ENCODE data around the gene TBK1.

TBK1 gene

DNA sequence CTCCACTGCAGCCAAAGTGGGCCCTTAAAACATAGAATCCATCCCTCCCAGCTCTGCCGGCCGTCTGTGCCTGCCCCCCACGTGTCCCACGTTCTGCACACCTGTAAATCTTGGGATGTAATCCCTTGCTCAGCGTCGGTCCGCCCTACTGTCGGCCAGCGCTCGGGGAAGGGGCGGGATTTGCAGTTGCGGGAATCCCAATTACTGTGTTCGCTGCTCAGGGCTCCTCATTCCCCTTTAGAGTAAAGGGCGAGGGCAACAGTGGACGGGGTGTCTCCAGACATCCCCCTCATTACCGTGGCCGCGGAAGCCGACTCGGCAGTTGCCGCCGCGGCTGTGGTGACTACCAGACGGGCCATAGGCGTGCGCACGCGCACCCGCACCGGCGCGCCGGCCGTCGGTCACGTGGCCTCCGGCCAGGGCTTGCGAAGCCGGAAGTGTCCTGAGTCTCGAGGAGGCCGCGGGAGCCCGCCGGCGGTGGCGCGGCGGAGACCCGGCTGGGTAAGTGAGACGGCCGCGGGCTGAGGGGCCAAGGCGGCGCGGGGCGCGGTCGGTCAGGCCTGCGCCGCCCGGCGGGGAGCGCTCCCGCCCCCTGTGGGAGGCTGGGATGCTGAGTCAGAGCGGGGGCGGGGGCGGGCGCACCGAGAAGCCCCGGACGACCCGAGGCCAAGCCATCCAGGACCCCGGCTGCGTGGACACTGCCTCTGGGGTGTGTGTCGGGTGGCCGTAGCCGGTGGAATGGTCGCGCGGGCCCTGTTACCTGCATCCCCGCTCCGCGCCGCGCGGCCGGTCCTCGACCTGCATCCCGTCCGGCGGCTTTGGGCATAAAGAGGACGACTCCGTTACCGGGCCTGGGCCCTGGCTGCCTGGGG is at the start of gene TBK1:
Gene TBK1 (plus strand): TSS at position 434 of the 872 bp plus-strand sequence. CDS start 3,751 bp downstream, outside the sequence.
- peak; percentile 60 to 64 for DNase-seq (ENCODE audit: extremely low read depth in 1 of 2, low read depth in 1 of 2)

DNA sequence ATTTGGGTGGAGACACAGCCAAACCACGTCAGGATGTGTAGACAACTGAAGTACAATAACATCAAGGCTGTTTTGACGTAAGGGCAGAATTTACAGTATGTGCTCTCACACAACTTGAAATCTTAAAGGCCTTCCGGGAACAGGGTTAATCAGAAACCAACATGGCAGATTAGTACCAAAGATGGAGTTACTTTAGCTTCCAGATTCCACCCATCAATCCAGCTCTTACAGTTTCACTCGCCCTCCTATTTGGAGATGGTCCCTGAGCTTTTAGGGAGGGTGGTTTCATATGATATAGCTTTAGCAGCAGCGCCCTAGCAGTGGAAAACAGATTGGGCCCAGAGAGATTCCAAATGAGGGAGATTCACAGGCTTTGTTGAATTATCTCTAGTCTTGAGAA is 49.7 kb upstream of the TBK1 start:
- no peak for DNase-seq (ENCODE audit: extremely low read depth in 1 of 2, low read depth in 1 of 2)

DNA sequence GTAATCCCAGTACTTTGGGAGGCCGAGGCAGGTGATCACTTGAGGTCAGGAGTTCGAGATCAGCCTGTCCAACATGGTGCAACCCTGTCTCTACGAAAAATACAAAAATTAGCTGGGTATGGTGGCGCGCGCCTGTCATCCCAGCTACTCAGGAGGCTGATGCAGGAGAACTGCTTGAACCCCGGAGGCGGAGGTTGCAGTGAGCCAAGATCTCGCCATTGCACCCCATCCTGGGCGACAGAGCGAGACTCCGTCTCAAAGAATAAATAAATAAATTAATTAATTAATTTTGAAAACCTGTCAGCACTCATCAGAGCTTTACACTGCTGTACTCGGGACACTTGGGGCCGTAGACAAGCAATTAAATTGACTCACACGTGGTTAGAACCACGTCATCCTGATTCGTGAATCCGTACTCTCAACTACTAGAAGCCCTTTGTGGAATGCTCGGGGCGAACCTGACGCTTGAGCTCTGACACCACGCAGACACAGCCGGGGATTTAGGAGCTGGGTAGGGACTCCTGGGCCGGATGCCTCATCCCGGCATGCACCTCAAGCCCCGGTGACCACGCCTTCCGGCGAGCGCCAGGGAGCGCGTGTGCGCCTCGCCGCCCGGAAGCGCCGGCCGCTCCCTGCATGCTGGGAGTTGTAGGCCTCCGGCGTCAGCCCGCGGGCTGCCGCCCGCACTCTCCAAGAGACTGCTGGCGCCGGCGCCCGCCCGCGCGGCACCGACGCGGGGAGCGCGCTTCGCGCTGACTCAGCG is 48.0 kb upstream of the TBK1 start, which contains the start of gene XPOT:
Gene XPOT (plus strand): TSS at position 686 of the 763 bp plus-strand sequence. CDS start 5,644 bp downstream, outside the sequence.
- peak; percentile 90 to 94 for DNase-seq (ENCODE audit: extremely low read depth in 1 of 2, low read depth in 1 of 2)

DNA sequence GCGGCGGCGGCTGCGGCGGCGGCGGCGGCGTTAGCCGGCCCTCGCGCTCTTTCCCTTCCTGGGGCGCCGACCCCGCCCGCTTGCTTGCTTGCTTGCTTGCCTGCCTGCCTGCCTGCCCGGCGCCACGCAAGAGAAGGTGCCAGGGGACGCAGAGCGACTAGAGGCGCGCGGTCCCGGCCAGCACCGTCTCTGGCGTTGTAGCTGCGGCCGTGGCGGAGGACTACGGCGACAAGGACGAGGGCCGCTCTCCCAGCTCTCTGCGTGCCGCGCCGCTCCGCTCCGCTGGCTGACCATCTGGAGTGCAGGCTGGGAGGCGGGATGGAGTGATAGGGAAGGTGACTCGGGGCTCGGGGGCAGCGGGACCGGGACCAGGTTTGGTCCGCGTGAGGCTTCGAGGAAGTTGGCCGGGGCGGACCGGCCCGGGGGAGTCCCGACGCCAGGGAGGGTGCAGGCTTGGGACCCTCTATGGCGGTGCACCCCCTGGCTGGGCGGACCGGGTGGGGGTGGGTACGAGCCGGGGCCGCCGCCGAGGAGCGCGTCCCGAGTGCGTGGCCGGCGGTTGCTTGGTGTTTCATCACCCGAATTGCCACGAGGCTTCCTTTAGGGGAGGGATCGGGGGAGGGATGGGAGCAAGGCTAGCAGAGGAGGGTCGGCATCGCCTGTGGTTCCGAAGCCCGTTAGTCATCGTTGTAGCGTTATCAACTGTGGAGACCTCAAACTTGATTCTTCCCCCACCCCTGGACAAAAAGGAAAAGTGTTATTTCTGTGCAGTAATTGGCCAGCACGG is 47.3 kb upstream of the TBK1 start:
- DNase-seq (ENCODE audit: extremely low read depth in 1 of 2, low read depth in 1 of 2): peak; percentile 59 to 65

DNA sequence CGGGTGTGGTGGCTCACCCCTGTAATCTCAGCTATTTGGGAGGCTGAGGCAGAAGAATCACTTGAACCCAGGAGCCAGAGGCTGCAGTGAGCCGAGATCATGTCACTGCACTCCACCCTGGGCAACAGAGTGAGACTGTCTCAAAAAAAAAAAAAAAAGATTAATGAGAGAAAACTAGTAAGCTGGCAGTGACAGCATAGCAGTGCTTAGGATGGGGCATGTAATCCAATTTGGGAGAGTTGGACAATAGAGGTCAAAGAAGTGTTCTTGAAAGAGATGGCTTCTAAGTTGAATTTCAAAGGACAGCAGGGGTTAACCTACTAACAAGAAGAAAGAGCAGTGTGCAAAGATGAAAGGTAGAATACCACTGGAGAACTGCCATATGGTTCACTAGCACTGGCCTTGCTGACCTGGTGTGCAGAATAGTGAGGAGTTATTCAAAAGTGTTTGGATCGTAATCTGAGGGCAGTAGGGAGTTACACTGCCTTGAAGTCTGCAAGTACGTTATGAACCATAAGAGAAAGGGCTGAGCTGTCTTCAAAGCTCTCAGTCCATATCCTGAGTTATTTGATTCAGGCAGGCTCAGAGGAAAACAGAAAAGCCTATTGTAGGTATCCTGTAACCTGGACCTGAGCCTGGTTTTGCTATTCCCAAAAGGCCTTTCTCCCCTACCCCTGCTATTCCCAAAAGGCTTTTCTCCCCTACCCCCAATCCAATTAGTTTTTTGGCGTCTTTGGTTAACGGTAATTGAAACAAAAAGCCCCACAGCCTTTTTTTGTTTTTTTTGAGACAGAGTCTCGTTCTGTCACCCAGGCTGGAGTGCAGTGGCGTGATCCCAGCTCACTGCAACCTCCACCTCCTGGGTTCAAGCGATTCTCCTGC is 44.3 kb upstream of the TBK1 start:
- DNase-seq (ENCODE audit: extremely low read depth in 1 of 2, low read depth in 1 of 2): no peak

DNA sequence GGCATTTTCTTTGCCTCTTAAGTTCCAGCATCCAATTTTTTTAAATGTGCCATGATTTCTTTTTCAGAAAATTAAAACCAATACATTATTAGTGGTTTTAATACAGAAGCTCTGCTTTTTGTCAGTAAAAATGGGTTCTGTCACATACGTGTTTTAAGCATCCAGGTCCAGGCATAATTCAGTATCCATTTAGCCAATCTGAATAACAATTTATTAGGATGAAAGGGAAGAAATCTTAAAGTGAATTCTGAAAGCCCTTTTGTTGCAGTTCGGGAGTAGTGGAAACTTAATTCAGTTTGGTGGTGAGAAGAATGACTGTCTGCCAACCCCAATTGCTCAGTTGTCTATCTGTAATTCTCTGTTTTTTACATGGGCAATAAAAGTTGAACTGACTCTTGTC is 40.5 kb upstream of the TBK1 start:
- DNase-seq (ENCODE audit: extremely low read depth in 1 of 2, low read depth in 1 of 2): no peak

DNA sequence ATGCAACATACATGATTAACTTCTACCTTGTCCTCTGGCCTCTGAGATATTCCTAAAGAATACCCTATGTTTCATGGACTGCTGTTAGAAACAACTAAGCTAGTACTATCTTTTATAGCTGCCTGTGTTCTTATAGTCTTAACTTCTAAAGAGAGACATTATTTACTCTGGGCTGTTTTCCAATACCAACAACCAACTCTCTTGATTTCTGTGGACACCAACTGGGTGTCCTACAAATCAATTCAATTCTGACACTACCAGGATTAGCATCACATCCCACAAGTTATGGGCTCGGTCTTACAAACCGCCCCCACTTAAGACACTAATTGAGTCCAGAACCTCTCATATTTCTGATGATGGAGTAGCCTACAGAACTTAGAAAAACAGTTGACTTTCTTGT is 39.5 kb upstream of the TBK1 start:
- no peak for DNase-seq (ENCODE audit: extremely low read depth in 1 of 2, low read depth in 1 of 2)

DNA sequence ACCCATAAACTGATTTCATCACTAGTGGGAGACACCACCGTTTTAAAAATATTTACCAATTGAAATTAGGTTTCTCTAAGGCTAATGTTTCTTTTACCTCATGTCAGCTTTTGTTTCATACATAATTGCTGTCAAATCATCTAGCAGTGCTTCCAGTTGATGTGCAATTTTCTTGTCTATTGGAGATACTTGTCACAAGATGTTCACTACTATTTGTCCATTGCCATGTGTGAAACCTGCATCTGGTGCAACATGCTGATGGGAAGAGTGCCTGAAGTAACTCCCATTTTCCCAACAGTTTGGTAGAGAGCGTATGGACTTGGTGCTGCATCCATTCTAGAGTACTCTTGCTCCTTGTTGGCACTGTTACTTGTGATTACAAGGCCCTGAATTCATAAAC is 38.0 kb upstream of the TBK1 start:
- no peak for DNase-seq (ENCODE audit: extremely low read depth in 1 of 2, low read depth in 1 of 2)

DNA sequence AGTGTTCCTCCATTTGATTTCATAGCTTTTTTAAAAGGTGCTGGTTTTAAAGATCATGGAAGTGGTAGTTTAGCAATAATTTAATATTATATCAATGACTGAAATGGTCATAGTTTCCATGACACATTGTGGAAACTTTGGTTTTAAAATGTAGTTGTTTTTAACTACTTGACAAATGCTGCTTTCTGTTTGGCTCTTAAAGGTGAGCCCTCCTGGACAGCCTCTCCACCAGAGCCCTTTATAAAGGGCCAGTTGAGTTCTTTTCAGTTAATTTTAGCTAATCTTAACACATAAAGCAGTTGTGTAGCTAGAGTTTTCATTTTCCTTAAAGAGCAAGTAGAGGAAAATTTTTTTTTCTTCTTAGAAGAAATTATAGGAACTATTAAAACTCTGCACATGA is 33.7 kb upstream of the TBK1 start:
- DNase-seq (ENCODE audit: extremely low read depth in 1 of 2, low read depth in 1 of 2): no peak

DNA sequence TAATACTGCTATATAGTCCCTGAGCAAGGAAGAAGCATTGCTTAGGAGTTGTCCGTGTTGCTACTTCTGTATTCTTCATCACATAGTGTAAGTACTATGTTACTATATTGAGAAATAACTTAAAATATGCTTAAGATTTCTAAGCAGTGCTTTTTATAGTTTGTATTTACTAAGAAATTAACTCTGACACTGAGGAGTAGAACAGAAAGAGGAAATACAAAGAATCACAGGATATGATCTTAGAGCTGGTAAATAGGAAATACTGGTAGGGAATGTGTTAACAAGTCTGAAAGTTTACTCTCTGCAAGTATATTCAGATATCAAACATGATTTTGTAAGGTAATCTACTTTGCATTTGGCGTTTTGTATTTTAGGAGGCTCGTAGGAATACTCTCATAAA is 32.2 kb upstream of the TBK1 start:
- DNase-seq (ENCODE audit: extremely low read depth in 1 of 2, low read depth in 1 of 2): no peak

DNA sequence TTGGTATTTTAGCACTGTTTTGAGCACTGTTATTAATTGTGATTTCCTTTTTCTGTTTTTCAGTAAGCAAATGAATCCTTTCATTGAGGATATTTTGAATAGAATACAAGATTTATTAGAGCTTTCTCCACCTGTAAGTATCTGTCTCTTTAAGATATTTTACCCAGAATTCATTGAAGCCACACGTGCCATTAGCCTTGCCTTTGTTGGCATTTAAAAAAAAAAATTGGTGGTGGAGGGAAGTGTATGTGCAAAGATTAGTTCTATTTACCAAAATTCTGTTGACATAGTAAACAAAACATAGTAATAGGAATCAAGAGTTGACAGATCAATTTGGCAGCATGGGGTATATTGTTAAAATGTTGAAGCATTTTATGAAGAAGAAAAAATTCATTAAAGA is 23.9 kb upstream of the TBK1 start:
- no peak for DNase-seq (ENCODE audit: extremely low read depth in 1 of 2, low read depth in 1 of 2)

DNA sequence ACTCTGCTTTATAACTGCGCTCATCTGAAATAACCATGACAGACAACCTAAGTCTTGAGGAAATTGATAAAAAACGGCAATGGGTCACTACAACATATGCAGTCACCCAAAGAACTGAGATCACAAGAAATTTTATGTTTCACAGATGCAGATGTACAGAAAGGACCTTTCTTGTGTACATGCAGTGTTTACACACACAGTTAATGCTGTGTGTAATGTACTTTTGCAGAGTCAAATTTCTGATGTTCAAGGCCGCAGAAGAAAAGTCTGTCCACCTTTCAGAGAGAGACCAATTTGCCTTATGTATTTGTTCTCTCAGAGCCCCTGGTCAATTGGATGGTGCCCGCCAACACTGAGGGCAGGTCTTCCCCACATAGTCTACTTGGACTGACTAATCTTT is 23.0 kb upstream of the TBK1 start:
- no peak for DNase-seq (ENCODE audit: extremely low read depth in 1 of 2, low read depth in 1 of 2)

DNA sequence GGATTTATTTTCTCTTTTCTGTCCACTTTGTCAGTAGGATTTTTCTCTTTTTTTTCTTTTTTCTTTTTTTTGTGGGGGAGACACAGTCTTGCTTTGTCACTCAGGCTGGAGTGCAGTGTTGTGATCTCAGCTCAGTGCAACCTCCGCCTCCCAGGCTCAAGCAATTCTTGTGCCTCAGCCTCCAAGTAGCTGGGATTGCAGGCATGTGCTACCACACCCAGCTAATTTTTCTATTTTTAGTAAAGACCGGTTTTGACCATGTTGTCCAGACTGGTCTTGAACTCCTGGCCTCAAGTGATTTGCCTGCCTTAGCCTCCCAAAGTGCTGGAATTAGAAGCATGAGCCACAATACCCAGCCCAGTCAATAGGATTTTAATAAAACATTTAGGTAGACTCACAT is 21.0 kb upstream of the TBK1 start:
- no peak for DNase-seq (ENCODE audit: extremely low read depth in 1 of 2, low read depth in 1 of 2)

DNA sequence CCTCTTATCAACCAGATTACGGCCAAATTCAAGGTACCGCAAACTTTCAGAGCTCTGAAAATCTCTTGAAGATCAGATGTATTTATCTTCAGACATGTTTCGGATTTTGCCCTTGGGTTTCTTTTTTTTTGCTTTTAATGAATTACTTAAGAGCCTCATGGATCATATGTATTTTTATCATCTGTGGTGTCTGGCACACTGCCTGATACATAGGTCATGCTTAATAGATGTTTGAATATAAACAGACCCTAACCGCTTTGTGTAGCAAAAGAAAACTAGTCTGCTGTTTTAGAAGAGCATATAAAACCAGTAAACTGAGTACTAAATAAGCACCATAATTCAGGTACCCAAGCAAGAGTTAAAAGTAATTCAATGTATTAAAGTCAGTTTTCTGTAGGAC is 20.1 kb upstream of the TBK1 start:
- no peak for DNase-seq (ENCODE audit: extremely low read depth in 1 of 2, low read depth in 1 of 2)

DNA sequence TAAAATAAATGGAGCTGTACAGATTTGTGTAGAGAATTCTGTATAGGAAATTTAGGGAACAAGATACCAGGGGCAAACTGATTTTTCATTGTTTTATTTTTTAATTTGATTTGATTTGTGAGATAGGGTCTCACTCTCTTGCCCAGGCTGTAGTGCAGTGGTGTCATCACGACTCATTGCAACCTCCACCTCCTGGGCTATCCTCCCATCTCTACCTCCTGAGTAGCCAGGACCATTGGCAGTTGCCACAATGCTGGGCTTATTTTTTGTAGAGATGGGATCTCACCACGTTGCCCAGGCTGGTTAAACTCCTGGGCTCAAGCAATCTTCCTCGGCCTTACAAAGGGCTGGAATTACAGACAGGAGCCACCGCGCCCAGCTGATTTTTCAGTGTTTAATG is 18.0 kb upstream of the TBK1 start:
- DNase-seq (ENCODE audit: extremely low read depth in 1 of 2, low read depth in 1 of 2): no peak

DNA sequence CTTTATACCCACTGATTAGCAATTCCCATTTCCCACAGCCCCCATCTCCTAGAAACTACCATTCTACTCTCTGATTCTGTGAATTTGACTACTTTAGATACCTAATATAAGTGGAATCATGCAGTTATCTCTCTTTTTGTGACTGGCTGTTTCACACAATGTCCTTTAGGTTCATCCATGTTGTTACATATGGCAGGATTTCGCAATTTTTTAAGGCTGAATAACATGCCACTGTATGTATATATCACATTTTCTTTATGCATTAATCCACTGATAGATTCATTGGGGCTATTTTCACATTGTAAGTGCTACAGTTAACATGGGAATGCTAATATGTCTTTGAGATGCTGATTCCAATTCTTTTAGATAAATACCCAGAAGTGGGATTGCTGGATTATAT is 11.8 kb upstream of the TBK1 start:
- no peak for DNase-seq (ENCODE audit: extremely low read depth in 1 of 2, low read depth in 1 of 2)

DNA sequence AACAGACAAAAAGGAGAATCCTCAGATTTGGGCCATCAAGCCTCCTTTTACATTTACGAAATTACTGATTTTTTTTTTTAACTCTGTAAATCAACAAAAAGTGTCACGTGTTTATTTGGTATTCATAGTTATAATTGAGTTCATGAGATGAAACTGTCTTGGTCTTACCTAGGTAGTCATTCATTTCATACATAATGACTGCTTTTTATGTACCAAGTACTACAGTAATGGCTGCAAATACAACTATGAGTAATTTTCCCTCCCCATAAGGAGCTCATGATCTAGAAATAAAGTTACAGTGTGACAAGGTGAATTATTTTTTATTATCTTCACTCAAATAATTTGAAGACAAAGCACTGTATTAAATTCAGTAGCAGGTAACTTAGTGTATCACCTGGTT is 6.4 kb upstream of the TBK1 start:
- no peak for DNase-seq (ENCODE audit: extremely low read depth in 1 of 2, low read depth in 1 of 2)

DNA sequence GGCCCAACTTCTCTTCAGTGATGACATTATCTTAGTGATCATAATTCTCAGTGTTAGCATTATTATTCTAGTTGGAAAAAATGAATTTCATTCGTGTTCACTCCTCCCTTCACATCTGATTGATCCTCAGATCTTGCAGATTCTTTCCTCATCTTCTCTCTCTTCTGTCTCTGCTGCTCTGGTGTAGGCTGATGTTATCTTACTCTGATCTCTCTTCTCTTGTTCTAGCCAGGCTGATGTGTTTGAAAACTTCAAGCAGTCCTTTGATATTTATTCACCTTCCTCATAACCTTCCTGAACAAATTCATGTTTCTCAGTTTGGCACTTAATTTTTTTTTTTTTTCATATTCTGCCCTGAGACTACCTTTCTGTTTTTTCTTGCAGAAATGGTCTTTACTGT is 5.6 kb upstream of the TBK1 start:
- no peak for DNase-seq (ENCODE audit: extremely low read depth in 1 of 2, low read depth in 1 of 2)

DNA sequence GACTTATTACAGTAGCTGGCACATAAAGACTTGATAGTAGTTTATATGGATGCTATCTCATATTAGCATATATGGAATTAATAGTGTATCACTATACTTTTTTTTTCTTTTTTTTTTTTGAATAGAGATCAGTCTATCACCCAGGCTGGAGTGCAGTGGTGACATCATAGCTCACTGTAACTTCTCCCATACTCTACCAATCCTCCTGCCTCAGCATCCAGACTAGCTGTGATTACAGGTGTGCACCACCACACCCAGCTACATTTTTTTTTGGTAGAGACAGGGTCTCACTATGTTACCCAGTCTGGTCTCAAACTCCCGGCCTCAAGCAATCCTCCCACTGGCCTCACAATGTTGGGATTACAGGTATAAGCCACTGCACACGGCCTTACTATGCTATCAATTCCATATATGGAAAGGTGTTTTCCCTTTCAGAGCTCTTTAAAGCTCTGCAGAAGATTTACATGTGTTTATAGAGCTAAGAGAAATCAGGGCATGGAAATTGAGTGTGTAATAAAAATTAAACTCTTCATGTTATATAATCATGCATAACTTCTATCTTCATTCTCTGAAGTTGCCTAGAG is 1.8 kb upstream of the TBK1 start:
- DNase-seq (ENCODE audit: extremely low read depth in 1 of 2, low read depth in 1 of 2): no peak
